PC-9 (cell line): Measurements from ENCODE around the gene VILL. TPM values are rescaled to one million over a fixed set of nuclear protein-coding genes. Genes with fewer than 3 reads are reported as not detected.
A peak's percentile ranks its signal among the peaks of the same experiment; 100 is the strongest.

Experiments used
- BruUV-seq: library from RNA; stranded (reverse); fragments of 400-500 nt; replicated peaks from 2 replicates; lab custom pipeline; 2021; lab: Mats Ljungman, UMichigan
- CTCF ChIA-PET: fragments of 300-600 bp; sonication (Branson Sonifier 250); formaldehyde crosslinking; loops from one replicate; lab custom pipeline; 2022; ENCODE audit warnings: antibody characterized with exemption; lab: Charles Lee
- POLR2A ChIA-PET: fragments of 300-600 bp; sonication (Branson Sonifier 250); formaldehyde crosslinking; loops from one replicate; lab custom pipeline; 2022; ENCODE audit warnings: antibody characterized with exemption; ENCODE audit not compliant: unreplicated experiment; lab: Charles Lee
- DNase-seq, 2 experiments: peaks; one replicate each; pipeline versions ENCODE4 v3.0.0 to v3.0.0-alpha.2; 2015 to 2022; ENCODE audit warnings: mixed read lengths in 1 of 2
- H2AFZ ChIP-seq: fragments of 200-600 bp; sonication (generic); 2 replicates; pipeline ENCODE4 v1.8.1; 2017; ENCODE audit warnings: antibody characterized with exemption
- H3F3A ChIP-seq: fragments of 200-600 bp; sonication (generic); 2 replicates; pipeline ENCODE4 v1.8.1; 2017; ENCODE audit warnings: antibody characterized with exemption, mild to moderate bottlenecking, low read depth; ENCODE audit not compliant: insufficient read depth
- H3K27ac ChIP-seq: fragments of 200-600 bp; sonication (generic); 2 replicates; pipeline ENCODE4 v1.6.1; 2016; ENCODE audit warnings: mixed run types
- H3K27me3 ChIP-seq: fragments of 200-600 bp; sonication (generic); 2 replicates; pipeline ENCODE4 v1.6.1; 2016; ENCODE audit warnings: low read depth, mixed run types; ENCODE audit not compliant: insufficient read depth
- H3K36me3 ChIP-seq: fragments of 200-600 bp; sonication (generic); 2 replicates; pipeline ENCODE4 v1.6.1; 2016; ENCODE audit warnings: low read depth, mixed run types
- H3K4me1 ChIP-seq: fragments of 200-600 bp; sonication (generic); replicated peaks from 2 replicates; pipeline ENCODE4 v1.6.1; 2016; ENCODE audit warnings: mixed run types; ENCODE audit not compliant: insufficient read depth
- H3K4me2 ChIP-seq: fragments of 200-600 bp; sonication (generic); 2 replicates; pipeline ENCODE4 v1.6.1; 2017; ENCODE audit warnings: mixed run types
- H3K4me3 ChIP-seq: fragments of 200-600 bp; sonication (generic); 2 replicates; pipeline ENCODE4 v1.6.1; 2016; ENCODE audit warnings: mixed run types
- H3K79me2 ChIP-seq: fragments of 200-600 bp; sonication (generic); 2 replicates; pipeline ENCODE4 v1.6.1; 2017; ENCODE audit warnings: low read depth, mixed run types
- H3K9me2 ChIP-seq: fragments of 200-600 bp; sonication (generic); 2 replicates; pipeline ENCODE4 v1.8.1; 2017; ENCODE audit warnings: mild to moderate bottlenecking; ENCODE audit not compliant: insufficient read depth
- H3K9me3 ChIP-seq: fragments of 200-600 bp; sonication (generic); 2 replicates; pipeline ENCODE4 v1.8.1; 2016; ENCODE audit warnings: low read depth; ENCODE audit not compliant: insufficient read depth
- H4K20me1 ChIP-seq: fragments of 200-600 bp; sonication (generic); 2 replicates; pipeline ENCODE4 v1.8.1; 2017; ENCODE audit not compliant: insufficient read depth
- EZH2 ChIP-seq: fragments of 200-600 bp; sonication (generic); IDR thresholded peaks from 2 replicates; pipeline ENCODE4 v1.8.0; 2017; ENCODE audit warnings: antibody characterized with exemption, low read depth
- intact Hi-C: fragments of 100-400 bp; cut with micrococcal nuclease; formaldehyde crosslinking; loops from one replicate; pipeline ENCODE4 v1.10.0; 2022; ENCODE audit not compliant: unreplicated experiment
- total RNA-seq: library from RNA; stranded (reverse); gene quantifications from 2 replicates; pipeline ENCODE4 v1.2.3, GENCODE V29; 2021
- TF ChIP-seq, protein P1 (sequence below): fragments of 200-600 bp; sonication (generic); conservative IDR thresholded peaks from 2 replicates; pipeline ENCODE4 v1.6.1; 2017; ENCODE audit warnings: mixed run types, antibody characterized with exemption, mild to moderate bottlenecking, moderate library complexity

The VILL gene
- total RNA-seq, 1 experiment from 2014 or later, result 14.7 TPM

DNA sequence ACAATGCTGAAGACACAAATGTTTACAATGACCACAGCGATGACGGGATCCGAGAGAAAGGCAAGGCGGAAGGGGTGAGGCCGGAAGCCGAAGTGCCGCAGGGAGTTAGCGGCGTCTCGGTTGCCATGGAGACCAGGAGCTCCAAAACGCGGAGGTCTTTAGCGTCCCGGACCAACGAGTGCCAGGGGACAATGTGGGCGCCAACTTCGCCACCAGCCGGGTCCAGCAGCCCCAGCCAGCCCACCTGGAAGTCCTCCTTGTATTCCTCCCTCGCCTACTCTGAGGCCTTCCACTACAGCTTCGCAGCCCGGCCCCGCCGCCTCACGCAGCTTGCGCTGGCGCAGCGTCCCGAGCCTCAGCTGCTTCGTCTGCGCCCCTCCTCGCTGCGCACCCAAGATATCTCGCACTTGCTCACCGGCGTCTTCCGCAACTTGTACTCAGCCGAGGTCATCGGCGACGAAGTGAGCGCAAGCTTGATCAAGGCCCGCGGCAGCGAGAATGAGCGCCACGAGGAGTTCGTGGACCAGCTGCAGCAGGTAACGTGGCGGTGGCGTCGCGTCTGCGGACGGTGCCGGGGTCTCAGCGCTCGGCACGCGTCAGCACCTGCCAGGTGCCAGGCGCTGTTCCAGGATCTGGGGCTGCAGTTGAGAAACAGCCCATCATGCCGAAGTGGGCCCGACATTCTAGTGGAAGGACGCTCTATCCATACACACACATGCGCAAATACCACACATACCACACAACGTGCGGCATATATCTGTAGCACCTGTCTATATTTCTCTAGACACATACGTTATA lies 48.7 kb downstream of the VILL start, which contains the start of gene DLEC1:
Gene DLEC1, plus strand, starts transcription at position 108 of the 798 bp plus-strand sequence. Its CDS starts 18 bp downstream, at position 126.
- H3K9me3 ChIP-seq, result no peaks in the 10 kb centered on the region
- peak; percentile 54 to 63 for DNase-seq
- no peaks in the 10 kb centered on the region for H3K79me2 ChIP-seq
- H2AFZ ChIP-seq, result peak within 1 kb of the TSS; percentile 55; the same call in 1 of the 2 replicates
- POLR2A ChIA-PET, result interaction anchor here (0.7 kb wide), 1 partner anchor 1046 kb away, joined by 4 read pairs; the partner anchor contains the start of gene EPM2AIP1
- TF ChIP-seq, protein P1, sequence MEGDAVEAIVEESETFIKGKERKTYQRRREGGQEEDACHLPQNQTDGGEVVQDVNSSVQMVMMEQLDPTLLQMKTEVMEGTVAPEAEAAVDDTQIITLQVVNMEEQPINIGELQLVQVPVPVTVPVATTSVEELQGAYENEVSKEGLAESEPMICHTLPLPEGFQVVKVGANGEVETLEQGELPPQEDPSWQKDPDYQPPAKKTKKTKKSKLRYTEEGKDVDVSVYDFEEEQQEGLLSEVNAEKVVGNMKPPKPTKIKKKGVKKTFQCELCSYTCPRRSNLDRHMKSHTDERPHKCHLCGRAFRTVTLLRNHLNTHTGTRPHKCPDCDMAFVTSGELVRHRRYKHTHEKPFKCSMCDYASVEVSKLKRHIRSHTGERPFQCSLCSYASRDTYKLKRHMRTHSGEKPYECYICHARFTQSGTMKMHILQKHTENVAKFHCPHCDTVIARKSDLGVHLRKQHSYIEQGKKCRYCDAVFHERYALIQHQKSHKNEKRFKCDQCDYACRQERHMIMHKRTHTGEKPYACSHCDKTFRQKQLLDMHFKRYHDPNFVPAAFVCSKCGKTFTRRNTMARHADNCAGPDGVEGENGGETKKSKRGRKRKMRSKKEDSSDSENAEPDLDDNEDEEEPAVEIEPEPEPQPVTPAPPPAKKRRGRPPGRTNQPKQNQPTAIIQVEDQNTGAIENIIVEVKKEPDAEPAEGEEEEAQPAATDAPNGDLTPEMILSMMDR, result no peak
- no peak for TF ChIP-seq EZH2
- CTCF ChIA-PET, result no interaction called here
- H3K36me3 ChIP-seq, result no peaks in the 10 kb centered on the region
- H4K20me1 ChIP-seq, result no peaks in the 10 kb centered on the region
- H3K27me3 ChIP-seq, result no peaks in the 10 kb centered on the region
- H3K9me2 ChIP-seq, result no peaks in the 10 kb centered on the region
- H3K4me1 ChIP-seq, result peaks cover 5% of the 10 kb centered on the region; the same call in 1 of the 2 replicates
- H3K27ac ChIP-seq, result no peak within 1 kb of the TSS
- H3K4me2 ChIP-seq, result peak within 1 kb of the TSS; percentile 72
- H3K4me3 ChIP-seq, result peak within 1 kb of the TSS; percentile 49
- no TSS peak for BruUV-seq
- intact Hi-C loops, result no loop called here
- no peaks in the 10 kb centered on the region for H3F3A ChIP-seq

DNA sequence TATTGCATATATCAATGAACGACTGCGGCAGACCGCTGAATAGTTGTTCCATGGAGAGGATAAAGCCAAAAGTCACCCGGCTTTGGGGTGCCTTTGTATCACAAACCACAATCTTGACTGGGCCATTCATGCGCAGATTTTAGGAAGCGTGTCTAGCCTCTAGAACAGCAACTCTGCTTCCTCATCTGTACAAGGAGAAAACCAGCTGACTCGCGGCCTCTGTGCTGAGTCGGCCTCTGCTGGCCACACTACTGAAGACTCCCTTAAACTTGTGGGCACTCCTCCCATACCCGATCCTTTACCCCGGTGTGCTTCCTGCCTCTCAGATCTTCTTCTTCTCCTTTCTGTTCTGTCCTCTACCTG lies 49.3 kb downstream of the VILL start:
- peaks cover 5% of the 10 kb centered on the region; the same call in 1 of the 2 replicates for H3K4me1 ChIP-seq
- no peaks in the 10 kb centered on the region for H3K9me2 ChIP-seq
- no peaks in the 10 kb centered on the region for H3K36me3 ChIP-seq
- no peak overlapping the region; the same call in 1 of the 2 replicates for H3K4me2 ChIP-seq
- ChIA-PET CTCF (no interaction called here), POLR2A (no interaction called here)
- H3K27me3 ChIP-seq, result no peaks in the 10 kb centered on the region
- H3K4me3 ChIP-seq, result no peak overlapping the region
- intact Hi-C loops, result loop anchor here (1.0 kb wide), 1 partner anchor 36 kb away; no protein-coding TSS in a partner anchor
- H4K20me1 ChIP-seq, result no peaks in the 10 kb centered on the region
- no peaks in the 10 kb centered on the region for H3K9me3 ChIP-seq
- no peaks in the 10 kb centered on the region for H3F3A ChIP-seq
- peak in 1 of 2 experiments; percentile 37 for DNase-seq
- BruUV-seq, result no TSS peak
- TF ChIP-seq EZH2, result no peak
- TF ChIP-seq, protein P1, result no peak
- no peaks in the 10 kb centered on the region for H3K79me2 ChIP-seq
- H3K27ac ChIP-seq, result no peak overlapping the region
- no peak overlapping the region for H2AFZ ChIP-seq

DNA sequence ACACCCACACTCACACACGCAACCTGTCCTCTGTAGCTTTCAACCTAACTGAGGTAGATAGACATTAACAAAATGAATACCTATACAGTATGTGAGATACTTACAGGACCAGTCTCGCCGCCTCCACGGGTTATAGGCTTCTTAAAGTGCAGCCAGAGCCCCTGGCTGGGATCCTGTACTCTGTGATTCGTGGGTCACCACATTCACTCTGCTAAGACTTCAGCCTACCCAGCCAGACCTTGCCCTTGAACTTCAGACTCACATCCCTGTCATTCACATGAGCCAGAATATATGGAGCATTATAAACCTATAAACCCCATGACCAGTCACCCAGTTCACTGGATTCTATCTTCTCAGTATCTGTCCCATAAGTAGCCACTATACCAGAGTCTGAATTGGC lies 49.8 kb downstream of the VILL start:
- H2AFZ ChIP-seq, result no peak overlapping the region
- intact Hi-C loops, result loop anchor here (1.0 kb wide), 1 partner anchor 36 kb away; no protein-coding TSS in a partner anchor
- no peaks in the 10 kb centered on the region for H3K9me2 ChIP-seq
- no peak overlapping the region for H3K27ac ChIP-seq
- H3K9me3 ChIP-seq, result no peaks in the 10 kb centered on the region
- no peaks in the 10 kb centered on the region for H3K27me3 ChIP-seq
- H3K4me1 ChIP-seq, result peaks cover 5% of the 10 kb centered on the region; the same call in 1 of the 2 replicates
- no peak overlapping the region for H3K4me2 ChIP-seq
- ChIA-PET CTCF (no interaction called here), POLR2A (interaction anchor here (0.6 kb wide), 1 partner anchor 146 kb away, joined by 19 read pairs; no protein-coding TSS in a partner anchor)
- H3F3A ChIP-seq, result no peaks in the 10 kb centered on the region
- no peak for DNase-seq
- BruUV-seq, result no TSS peak
- no peak overlapping the region for H3K4me3 ChIP-seq
- H3K79me2 ChIP-seq, result no peaks in the 10 kb centered on the region
- TF ChIP-seq, protein P1, result no peak
- no peak for TF ChIP-seq EZH2
- no peaks in the 10 kb centered on the region for H4K20me1 ChIP-seq
- H3K36me3 ChIP-seq, result no peaks in the 10 kb centered on the region
